GM21360 (cell line): ENCODE results near the gene ANGPTL4.

Source experiments
- ATAC-seq: cut with Tn5 transposase; IDR thresholded peaks from one replicate; pipeline ENCODE4 v1.9.1; 2021; ENCODE audit warnings: mild to moderate bottlenecking, moderate library complexity; ENCODE audit not compliant: unreplicated experiment

Gene ANGPTL4

GRCh38 chr19:8387688-8388611 is 24.0 kb downstream of the ANGPTL4 start:
- no peak for ATAC-seq

GRCh38 chr19:8388612-8388958 is 24.6 kb downstream of the ANGPTL4 start:
- no peak for ATAC-seq

- ATAC-seq, result peak; percentile 88
These were observed 26.1 kb downstream of the ANGPTL4 start, which contains the start of gene RAB11B for GRCh38 chr19:8389891-8390616. Gene RAB11B, plus strand, starts transcription at chr19:8390360. Its CDS starts 57 bp downstream, at chr19:8390417.

- ATAC-seq, result peak; percentile 41
These were observed 26.6 kb downstream of the ANGPTL4 start for GRCh38 chr19:8390617-8390981.

GRCh38 chr19:8391198-8392016 is 27.5 kb downstream of the ANGPTL4 start:
- ATAC-seq, result no peak

- no peak for ATAC-seq
These were observed 28.1 kb downstream of the ANGPTL4 start for GRCh38 chr19:8392017-8392591.

GRCh38 chr19:8393192-8393870 is 29.4 kb downstream of the ANGPTL4 start:
- no peak for ATAC-seq

GRCh38 chr19:8393871-8394250 is 29.9 kb downstream of the ANGPTL4 start:
- ATAC-seq, result no peak

- no peak for ATAC-seq
These were observed 31.7 kb downstream of the ANGPTL4 start for GRCh38 chr19:8395621-8396082.

GRCh38 chr19:8396185-8396562 is 32.2 kb downstream of the ANGPTL4 start:
- ATAC-seq, result no peak

- ATAC-seq, result no peak
These were observed 32.7 kb downstream of the ANGPTL4 start for GRCh38 chr19:8396563-8397203.

- no peak for ATAC-seq
These were observed 33.3 kb downstream of the ANGPTL4 start for GRCh38 chr19:8397271-8397670.

- no peak for ATAC-seq
These were observed 33.9 kb downstream of the ANGPTL4 start for GRCh38 chr19:8397746-8398310.

- no peak for ATAC-seq
These were observed 34.4 kb downstream of the ANGPTL4 start for GRCh38 chr19:8398311-8398771.

GRCh38 chr19:8399681-8400188 is 35.8 kb downstream of the ANGPTL4 start:
- ATAC-seq, result no peak

GRCh38 chr19:8401981-8402411 is 38.0 kb downstream of the ANGPTL4 start:
- ATAC-seq, result no peak

GRCh38 chr19:8403098-8403819 is 39.3 kb downstream of the ANGPTL4 start:
- ATAC-seq, result no peak

GRCh38 chr19:8403820-8404109 is 39.8 kb downstream of the ANGPTL4 start:
- no peak for ATAC-seq
